Stimulated activated naive CD8-positive, alpha-beta T cell treated with anti-CD3 and anti-CD28 coated beads, Interleukin-15, Interleukin-2, amounts not matched to agents 100 ng/mL and 50 ng/mL, for 24 hours (primary cell): ENCODE results near the gene SLC6A3.
A peak's percentile ranks its signal among the peaks of the same experiment; 100 is the strongest.

ENCODE experiments used
- H3K27ac Mint-ChIP-seq: one replicate; pipeline ENCODE4 v1.8.0; 2021; ENCODE audit warnings: mild to moderate bottlenecking, mixed read lengths
- H3K27me3 Mint-ChIP-seq: one replicate; pipeline ENCODE4 v1.8.0; 2021; ENCODE audit warnings: mixed read lengths
- H3K36me3 Mint-ChIP-seq: one replicate; pipeline ENCODE4 v1.8.0; 2021; ENCODE audit warnings: low read depth, mixed read lengths
- H3K4me1 Mint-ChIP-seq: one replicate; pipeline ENCODE4 v1.8.0; 2021; ENCODE audit warnings: low read depth, mixed read lengths
- H3K4me3 Mint-ChIP-seq: one replicate; pipeline ENCODE4 v1.8.0; 2021; ENCODE audit warnings: mild to moderate bottlenecking, mixed read lengths
- H3K9me3 Mint-ChIP-seq: one replicate; pipeline ENCODE4 v1.8.0; 2021; ENCODE audit warnings: mixed read lengths

Gene SLC6A3

DNA sequence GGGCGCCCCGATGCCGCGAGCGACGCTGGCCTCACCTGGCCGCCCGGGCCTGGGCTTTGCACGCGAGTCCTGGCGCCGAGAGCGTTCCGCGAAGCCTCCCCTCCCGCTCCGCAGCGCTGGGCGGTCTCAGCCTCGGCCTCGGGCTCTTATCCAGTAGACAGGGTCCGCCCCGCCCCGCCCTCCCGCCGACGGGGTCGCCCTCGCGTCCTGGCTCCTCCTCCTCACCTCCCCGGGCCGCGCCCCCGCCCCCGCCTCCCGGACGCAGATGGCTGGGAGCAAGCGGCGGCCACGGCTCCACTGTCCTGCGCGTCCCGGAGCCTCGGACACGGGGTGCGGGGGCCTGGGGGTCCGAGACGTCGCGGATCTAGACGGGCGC lies at the start of gene SLC6A3:
TSS of gene SLC6A3 (minus strand) at position 128 of the 376 bp plus-strand sequence. CDS start 2,243 bp downstream, outside the sequence.
- Mint-ChIP-seq H3K27me3 (peaks cover 45% of the 10 kb centered on the region), H3K4me1 (peaks cover 36% of the 10 kb centered on the region), H3K9me3 (peaks cover 3% of the 10 kb centered on the region), H3K4me3 (peak within 1 kb of the TSS; percentile 61), H3K27ac (no peak within 1 kb of the TSS), H3K36me3 (peaks cover 3% of the 10 kb centered on the region)

DNA sequence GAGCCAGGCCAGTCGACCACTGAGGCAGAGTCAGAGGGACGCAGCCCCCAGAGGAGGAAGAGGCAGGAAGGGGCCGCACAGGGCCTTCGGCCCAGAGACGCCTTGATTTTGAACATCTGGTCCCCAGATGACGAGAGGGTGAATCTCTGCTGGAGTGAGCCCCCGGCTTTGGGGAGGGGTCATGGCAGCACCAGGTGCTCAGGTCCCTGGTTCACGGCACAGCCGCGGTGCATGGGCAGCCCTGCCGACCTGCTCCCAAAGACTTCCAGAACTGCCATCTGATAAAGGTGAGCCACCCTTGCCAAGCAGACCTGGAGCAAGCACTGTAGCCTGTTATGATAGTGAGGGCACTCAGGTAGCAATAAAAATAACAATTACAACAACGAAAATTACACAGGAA lies 48.7 kb upstream of the SLC6A3 start:
- peak overlapping the region; percentile 52 for H3K4me3 Mint-ChIP-seq
- peaks cover 95% of the 10 kb centered on the region for H3K4me1 Mint-ChIP-seq
- H3K36me3 Mint-ChIP-seq = peaks cover 65% of the 10 kb centered on the region
- H3K27ac Mint-ChIP-seq = peak overlapping the region; percentile 31
- H3K27me3 Mint-ChIP-seq = no peaks in the 10 kb centered on the region
- no peaks in the 10 kb centered on the region for H3K9me3 Mint-ChIP-seq

DNA sequence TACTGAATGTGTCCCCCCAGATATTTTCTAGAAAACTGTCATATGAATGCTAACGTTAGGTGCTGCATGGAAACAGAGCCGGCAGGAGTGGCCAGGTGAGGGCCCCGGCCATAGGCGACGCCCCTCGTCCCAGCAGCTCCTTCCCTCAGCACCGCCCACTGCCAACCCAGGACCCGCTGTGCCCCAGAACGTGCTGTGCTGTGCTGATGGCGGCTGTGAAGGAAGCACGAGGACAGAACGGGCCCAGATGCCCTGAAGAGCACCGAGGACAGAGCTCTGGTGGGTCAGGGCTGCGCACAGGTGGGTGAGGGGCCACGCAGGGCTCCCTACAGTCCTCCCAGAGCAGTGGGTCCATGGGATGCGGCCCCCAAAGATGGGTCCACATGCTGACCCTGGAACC lies 48.2 kb upstream of the SLC6A3 start:
- peak overlapping the region; percentile 52 for H3K4me3 Mint-ChIP-seq
- peak overlapping the region; percentile 31 for H3K27ac Mint-ChIP-seq
- H3K9me3 Mint-ChIP-seq = no peaks in the 10 kb centered on the region
- H3K4me1 Mint-ChIP-seq = peaks cover 95% of the 10 kb centered on the region
- H3K36me3 Mint-ChIP-seq = peaks cover 63% of the 10 kb centered on the region
- H3K27me3 Mint-ChIP-seq = no peaks in the 10 kb centered on the region

DNA sequence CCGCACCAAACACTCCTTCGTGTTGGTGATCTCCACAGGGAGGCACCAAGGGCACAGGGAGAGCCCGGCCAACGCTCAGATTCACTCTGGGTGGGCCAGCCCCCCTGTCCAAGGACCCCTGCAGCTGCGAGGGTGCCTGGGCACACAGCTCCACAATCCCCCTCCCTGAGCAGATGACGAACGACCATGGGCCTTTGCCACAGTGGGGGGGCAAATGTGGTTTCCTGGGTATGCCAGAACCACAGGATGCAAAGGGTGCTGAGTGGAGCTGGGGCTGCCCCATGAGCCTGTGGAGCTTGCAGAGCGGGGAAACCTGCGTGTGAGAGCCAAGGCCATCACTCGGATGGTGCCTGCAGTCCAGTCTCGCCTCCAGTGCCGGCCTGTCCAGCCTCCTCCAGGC lies 47.5 kb upstream of the SLC6A3 start:
- H3K27ac Mint-ChIP-seq = peak overlapping the region; percentile 69
- H3K36me3 Mint-ChIP-seq = peaks cover 66% of the 10 kb centered on the region
- peaks cover 95% of the 10 kb centered on the region for H3K4me1 Mint-ChIP-seq
- H3K27me3 Mint-ChIP-seq = no peaks in the 10 kb centered on the region
- no peak overlapping the region for H3K4me3 Mint-ChIP-seq
- H3K9me3 Mint-ChIP-seq = no peaks in the 10 kb centered on the region

DNA sequence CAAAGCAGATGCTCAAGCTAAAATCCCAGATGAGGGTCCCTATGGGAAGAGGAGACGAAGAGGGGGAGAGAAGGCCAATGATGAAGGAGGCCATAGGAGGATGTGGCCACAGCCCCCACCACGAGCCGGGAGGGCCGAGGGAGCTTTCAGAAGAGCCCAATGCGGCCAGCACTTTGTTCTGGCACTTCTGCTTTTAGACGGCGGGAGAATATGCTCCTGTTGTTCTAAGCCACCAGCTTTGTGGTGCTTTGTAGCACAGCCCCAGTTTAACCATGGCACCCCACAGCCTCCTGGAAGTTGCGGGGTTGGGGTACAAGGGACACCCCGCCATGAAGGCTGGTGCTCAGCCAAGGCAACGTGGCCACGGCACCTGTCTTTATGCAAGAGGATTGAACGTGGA lies 45.1 kb upstream of the SLC6A3 start:
- no peak overlapping the region for H3K4me3 Mint-ChIP-seq
- H3K4me1 Mint-ChIP-seq = peaks cover 93% of the 10 kb centered on the region
- H3K9me3 Mint-ChIP-seq = no peaks in the 10 kb centered on the region
- peaks cover 72% of the 10 kb centered on the region for H3K36me3 Mint-ChIP-seq
- no peaks in the 10 kb centered on the region for H3K27me3 Mint-ChIP-seq
- no peak overlapping the region for H3K27ac Mint-ChIP-seq

DNA sequence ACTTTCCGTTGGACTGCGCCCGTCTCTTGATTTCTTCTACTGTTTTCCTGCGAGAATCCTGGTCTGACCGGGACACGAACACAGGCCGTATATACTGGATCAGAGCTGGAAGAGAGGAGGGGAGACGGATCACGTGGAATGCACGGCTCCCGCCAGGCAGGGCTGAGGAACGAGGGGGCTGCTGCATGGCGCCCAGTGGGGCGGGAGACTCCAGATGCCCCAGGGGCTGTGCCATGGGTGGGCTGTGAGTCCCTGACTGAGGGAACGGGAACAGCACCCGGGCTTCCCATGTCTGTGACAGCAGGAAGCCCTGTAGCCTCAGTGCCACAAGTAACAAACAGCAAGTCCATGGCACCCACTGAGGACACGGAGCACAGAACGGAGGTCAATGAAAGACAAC lies 44.5 kb upstream of the SLC6A3 start:
- peak overlapping the region; percentile 85 for H3K27ac Mint-ChIP-seq
- H3K9me3 Mint-ChIP-seq = no peaks in the 10 kb centered on the region
- H3K4me1 Mint-ChIP-seq = peaks cover 93% of the 10 kb centered on the region
- peaks cover 67% of the 10 kb centered on the region for H3K36me3 Mint-ChIP-seq
- H3K27me3 Mint-ChIP-seq = no peaks in the 10 kb centered on the region
- H3K4me3 Mint-ChIP-seq = peak overlapping the region; percentile 45

DNA sequence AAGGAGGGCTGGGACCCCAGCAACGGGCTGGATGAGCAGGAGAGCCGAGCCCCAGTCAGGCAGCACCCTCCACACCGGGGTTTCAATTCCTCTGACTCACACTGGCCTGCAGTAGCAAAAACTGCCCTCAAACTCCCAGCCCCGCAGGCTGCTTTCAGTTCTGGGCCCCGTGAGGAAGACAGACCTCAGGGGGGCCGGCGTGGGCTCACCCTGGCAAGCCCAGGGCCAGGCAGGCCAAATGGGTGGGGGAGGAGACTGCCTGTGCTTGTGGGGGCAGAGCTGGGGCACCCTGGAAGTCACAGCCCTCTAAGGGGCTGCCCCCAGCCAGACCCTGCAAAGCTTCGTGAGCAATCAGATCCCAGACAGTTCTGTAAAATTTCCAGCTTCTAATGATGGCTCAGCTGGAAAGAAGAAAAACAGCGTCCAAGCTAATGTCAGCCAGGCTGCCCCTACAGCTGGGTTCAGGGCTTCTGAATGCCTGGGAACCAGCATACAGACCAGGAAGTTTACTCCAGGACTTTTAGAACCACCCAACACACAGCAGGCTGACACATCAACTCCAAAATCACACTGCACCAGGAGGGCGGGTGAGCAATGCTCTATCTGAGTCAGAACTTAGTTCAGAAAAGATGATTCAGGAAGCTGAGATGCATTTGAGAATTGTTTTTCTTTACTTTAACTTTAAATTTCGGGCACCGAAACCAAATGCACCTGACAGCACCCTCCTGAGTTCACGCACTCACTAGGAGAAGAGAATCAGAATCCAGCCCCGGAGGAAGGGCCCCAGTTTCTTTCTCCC lies 43.8 kb upstream of the SLC6A3 start:
- peak overlapping the region; percentile 85 for H3K27ac Mint-ChIP-seq
- H3K4me1 Mint-ChIP-seq = peaks cover 90% of the 10 kb centered on the region
- peaks cover 62% of the 10 kb centered on the region for H3K36me3 Mint-ChIP-seq
- no peaks in the 10 kb centered on the region for H3K9me3 Mint-ChIP-seq
- peak overlapping the region; percentile 52 for H3K4me3 Mint-ChIP-seq
- H3K27me3 Mint-ChIP-seq = no peaks in the 10 kb centered on the region

DNA sequence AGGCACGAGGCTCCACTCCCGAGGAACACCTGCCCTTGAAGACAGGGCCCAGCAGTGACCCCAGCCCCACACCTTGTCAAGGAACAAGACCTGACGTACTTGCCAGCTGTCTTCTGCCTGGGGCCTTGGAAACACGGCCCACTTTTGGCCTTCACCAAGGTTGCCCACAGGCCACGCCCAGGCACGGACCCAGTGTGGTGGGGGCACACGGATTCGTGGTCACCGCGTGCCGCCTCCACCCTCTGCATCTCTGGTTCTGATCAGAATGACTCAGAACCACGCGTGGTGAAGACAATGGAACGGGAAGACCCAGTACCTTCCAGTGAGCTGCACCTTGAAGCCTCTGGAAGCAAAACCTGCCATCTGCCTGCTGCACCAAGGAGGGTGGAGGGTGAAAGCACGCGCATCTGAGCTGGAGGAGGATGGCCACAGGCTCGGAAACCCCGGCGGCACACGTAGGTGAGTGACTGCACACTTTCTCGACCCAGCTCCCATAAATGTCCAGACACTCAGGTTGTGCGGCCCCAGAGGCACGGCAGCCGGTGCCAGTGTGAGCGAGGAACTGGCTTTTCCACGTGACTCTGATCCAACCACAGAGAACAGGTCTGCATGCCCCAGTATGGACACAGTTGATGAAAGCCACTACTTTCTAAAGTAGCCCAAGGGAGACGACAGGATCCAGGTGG lies 42.0 kb upstream of the SLC6A3 start:
- Mint-ChIP-seq H3K9me3 (no peaks in the 10 kb centered on the region), H3K36me3 (peaks cover 52% of the 10 kb centered on the region), H3K27ac (peak overlapping the region; percentile 45), H3K27me3 (no peaks in the 10 kb centered on the region), H3K4me1 (peaks cover 76% of the 10 kb centered on the region), H3K4me3 (peak overlapping the region; percentile 37)

DNA sequence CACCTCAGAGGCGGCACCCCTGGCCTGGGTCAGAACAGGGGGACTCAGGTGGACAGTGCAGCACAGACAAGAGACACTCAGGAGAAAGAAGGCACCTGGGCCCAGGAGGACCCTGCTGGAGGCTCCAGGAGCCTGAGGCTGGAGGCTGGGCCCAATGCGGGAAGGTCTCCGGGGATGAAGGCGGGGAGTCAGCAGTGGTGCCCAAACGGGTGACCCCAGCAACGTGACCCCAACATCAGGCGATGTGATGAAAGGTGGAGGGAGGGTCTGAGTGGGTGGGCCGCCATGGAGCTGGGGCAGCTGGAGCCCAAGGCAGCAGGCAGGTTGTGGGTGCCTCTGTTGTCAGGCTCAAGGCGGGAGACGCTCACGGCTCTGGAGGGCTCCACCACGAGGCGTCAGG lies 41.0 kb upstream of the SLC6A3 start:
- no peaks in the 10 kb centered on the region for H3K9me3 Mint-ChIP-seq
- no peak overlapping the region for H3K27ac Mint-ChIP-seq
- peaks cover 47% of the 10 kb centered on the region for H3K36me3 Mint-ChIP-seq

DNA sequence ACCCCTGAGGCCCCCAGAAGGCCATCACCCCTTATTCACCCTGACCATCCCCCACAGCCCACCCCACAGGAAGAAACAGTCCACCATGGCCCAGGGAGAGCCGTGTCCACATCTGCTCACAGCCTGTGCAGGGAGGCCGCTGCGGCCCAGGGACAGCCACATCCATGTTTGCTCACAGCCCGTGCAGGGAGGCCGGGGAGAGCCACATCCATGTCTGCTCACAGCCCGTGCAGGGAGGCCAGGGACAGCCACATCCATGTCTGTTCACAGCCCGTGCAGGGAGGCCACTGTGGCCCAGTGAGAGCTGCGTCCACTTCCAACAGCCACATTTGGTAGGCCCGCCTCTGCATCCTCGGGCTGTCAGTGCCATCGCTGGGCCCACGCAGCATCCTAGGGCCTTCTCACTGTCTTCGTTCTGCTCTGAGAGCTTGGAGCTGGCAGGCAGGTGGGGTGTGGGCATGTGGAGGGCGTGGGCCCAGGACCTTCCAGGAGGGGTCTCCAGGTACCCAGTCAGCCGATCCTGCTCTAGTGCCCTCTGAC lies 40.4 kb upstream of the SLC6A3 start:
- peak overlapping the region; percentile 10 for H3K4me3 Mint-ChIP-seq
- H3K4me1 Mint-ChIP-seq = peaks cover 67% of the 10 kb centered on the region

More for the DNA sequence above, 41.0 kb upstream of the SLC6A3 start:
- no peaks in the 10 kb centered on the region for H3K27me3 Mint-ChIP-seq
- peaks cover 72% of the 10 kb centered on the region for H3K4me1 Mint-ChIP-seq
- no peak overlapping the region for H3K4me3 Mint-ChIP-seq

DNA sequence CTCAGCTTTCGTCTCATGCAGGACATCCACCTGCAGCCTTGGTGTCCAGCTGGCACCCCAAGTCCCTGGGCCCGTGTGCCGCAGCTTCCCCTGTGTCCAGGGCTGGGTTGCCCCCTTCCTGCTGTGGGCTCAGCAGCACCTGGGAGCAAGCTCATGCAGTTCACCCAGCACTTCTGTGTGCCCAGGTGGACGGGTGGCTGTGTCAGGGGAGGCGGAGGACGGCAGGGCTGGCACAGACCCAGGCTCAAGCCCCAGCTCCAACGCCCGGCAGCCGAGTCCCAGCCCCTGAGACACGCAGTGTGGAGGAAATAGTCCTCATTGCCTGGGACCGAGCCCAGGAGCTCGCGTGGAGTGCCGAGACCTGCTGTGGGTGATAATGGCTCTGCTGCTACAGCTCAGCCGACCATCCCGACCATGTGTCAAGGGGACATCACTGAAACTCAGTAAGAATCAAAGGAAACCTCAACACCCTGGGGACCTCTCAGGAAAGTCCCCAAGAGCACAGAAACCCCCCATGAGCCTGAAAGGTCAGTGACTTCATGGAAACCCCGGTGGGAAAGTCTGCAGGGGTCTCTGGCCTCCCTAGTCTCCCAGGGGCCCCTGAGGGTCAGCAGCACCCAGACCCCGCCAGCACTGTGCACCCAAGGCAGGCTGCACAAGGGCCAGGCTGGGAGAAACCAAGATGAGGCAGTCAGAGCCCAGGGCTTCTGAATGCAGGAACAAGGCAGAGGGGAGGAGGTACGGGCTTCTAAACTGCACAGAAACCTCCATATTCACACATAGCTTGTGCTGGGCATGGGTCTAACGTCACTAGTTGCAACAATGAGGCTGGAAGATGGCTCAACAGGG lies 39.7 kb upstream of the SLC6A3 start:
- Mint-ChIP-seq H3K27ac (peak overlapping the region; percentile 87), H3K4me1 (peaks cover 68% of the 10 kb centered on the region), H3K9me3 (no peaks in the 10 kb centered on the region), H3K36me3 (peaks cover 42% of the 10 kb centered on the region), H3K4me3 (peak overlapping the region; percentile 10), H3K27me3 (no peaks in the 10 kb centered on the region)

More for the DNA sequence above, 40.4 kb upstream of the SLC6A3 start:
- Mint-ChIP-seq H3K9me3 (no peaks in the 10 kb centered on the region), H3K27me3 (no peaks in the 10 kb centered on the region), H3K27ac (peak overlapping the region; percentile 87), H3K36me3 (peaks cover 43% of the 10 kb centered on the region)

DNA sequence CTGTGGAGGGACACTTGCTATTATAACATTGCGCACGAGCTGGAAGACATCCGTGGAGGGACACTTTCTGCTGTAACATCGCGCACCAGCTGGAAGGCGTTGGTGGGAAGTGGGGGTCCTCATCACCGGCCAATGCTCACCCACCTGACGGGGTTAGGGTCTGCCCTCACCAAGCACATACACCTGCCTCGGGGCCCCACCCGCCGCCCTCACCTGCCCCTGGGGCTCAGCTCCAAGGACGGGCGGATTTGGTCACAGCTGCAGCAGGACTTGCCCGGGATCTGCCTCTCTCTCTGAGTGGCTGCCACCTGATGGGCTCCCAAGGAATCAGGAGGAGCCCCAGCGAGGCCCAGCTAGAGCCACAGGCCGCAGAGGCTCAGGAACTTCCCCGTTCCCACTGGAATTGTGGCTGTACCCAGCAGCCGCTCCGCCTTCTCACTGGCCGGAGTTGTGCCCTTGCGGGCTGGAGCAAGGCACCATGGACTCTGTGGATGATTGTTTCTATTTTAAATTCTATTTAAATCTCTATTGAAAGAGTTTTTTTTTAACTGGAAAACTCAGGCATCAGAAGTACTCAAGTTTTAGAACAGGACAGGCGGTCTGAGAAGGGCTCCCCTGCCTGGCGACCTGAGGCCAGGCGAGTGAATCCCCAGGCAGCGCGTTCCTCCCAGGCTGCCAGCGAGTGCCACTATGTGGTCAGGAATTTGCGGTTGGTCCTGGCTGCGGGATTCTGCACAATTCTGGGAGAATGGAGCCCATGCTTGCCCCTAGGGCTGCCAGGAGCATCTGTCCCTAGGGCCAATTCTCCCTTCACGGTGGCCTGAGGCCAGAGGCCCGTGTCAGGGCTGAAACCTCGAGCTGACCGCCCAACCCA lies 38.9 kb upstream of the SLC6A3 start:
- Mint-ChIP-seq H3K27ac (peak overlapping the region; percentile 71), H3K4me1 (peaks cover 65% of the 10 kb centered on the region), H3K36me3 (peaks cover 42% of the 10 kb centered on the region), H3K27me3 (no peaks in the 10 kb centered on the region), H3K9me3 (no peaks in the 10 kb centered on the region), H3K4me3 (no peak overlapping the region)

DNA sequence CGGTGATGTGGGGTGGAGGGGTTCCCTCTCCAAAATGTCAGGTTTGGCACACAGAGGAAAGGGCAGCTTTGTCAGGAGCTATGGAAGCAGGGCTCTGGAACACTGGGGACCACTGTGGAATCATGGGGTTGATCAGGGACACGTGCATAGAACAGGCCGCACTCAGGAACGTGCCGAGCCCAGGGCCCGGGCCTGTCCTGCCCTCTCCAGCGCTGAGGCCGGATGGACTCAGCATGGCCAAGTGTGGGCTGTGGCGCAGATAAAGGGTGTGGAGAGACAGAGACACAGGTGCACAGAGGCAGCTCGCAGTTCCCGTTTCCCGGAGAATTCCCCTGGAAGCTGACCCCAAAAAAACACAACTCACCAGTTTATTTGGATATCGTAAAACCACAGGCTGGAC lies 37.8 kb upstream of the SLC6A3 start:
- H3K9me3 Mint-ChIP-seq = no peaks in the 10 kb centered on the region
- peaks cover 55% of the 10 kb centered on the region for H3K4me1 Mint-ChIP-seq
- no peak overlapping the region for H3K27ac Mint-ChIP-seq
- H3K4me3 Mint-ChIP-seq = no peak overlapping the region
- H3K27me3 Mint-ChIP-seq = no peaks in the 10 kb centered on the region
- peaks cover 35% of the 10 kb centered on the region for H3K36me3 Mint-ChIP-seq

DNA sequence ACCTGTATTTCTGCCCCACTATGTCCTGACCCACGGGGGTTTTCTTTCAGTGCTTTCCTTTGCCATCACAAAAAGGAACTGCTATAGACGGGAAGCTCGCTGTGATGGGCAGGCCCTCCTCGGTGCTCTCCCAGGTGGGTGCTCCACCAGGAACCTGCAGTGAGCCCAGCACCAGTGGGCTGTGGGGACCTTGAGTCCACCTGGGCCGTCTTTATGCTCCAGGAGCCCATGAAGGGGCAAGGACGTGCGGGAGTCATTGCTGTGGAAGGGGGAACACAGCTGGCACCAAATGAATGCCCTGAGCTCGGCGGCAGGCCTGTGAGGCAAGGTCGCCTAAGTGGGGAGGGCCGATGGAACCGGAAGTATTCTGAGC lies 36.7 kb upstream of the SLC6A3 start:
- H3K27me3 Mint-ChIP-seq = no peaks in the 10 kb centered on the region
- peaks cover 44% of the 10 kb centered on the region for H3K4me1 Mint-ChIP-seq
- H3K36me3 Mint-ChIP-seq = peaks cover 25% of the 10 kb centered on the region
- H3K27ac Mint-ChIP-seq = peak overlapping the region; percentile 45
- no peaks in the 10 kb centered on the region for H3K9me3 Mint-ChIP-seq
- no peak overlapping the region for H3K4me3 Mint-ChIP-seq
